ENCODE data around the gene UBL7. TPM values are rescaled to one million over a fixed set of nuclear protein-coding genes. Genes with fewer than 3 reads are reported as not detected.

The UBL7 gene
- total RNA-seq = 39.8 TPM

GRCh38 chr15:74460871-74461846 lies at the start of gene UBL7:
Gene UBL7 (minus strand): TSS chr15:74461160. CDS start chr15:74458867, 2,293 bp downstream.
- peak in 1 of 2 donors; percentile 96 for DNase-seq (ENCODE audit: extremely low spot score in 2 of 2)
- TF ChIP-seq CTCF (IDR thresholded peaks at IDR 0.05) (peak in 1 of 3 experiments; percentile 41), POLR2A (IDR thresholded peaks at IDR 0.05) (peak in 1 of 2 donors; percentile 75), POLR2AphosphoS5 (IDR thresholded peaks at IDR 0.05; ENCODE audit: insufficient read depth in 1 of 2, low read depth in 1 of 2) (peak; percentile 95 to 99)
- Histone ChIP-seq H3K27me3 (no peaks in the 10 kb centered on the region), H3K4me3 (peak within 1 kb of the TSS; percentile 79 to 84), H3K27ac (peak within 1 kb of the TSS; percentile 76), H3K9me3 (no peaks in the 10 kb centered on the region), H3K36me3 (peaks cover 0 to 19% of the 10 kb centered on the region in 2 donors), H3K4me1 (peaks cover 27% of the 10 kb centered on the region)
- intact Hi-C loops (cut with DNase I) = no loop called here

GRCh38 chr15:74506515-74506840 lies 45.5 kb upstream of the UBL7 start:
- intact Hi-C loops (cut with DNase I) = no loop called here
- no peaks in the 10 kb centered on the region for H3K4me1 ChIP-seq
- no peak for TF ChIP-seq CTCF (IDR thresholded peaks at IDR 0.05)
- no peak for TF ChIP-seq POLR2A (IDR thresholded peaks at IDR 0.05)
- TF ChIP-seq POLR2AphosphoS5 (IDR thresholded peaks at IDR 0.05; ENCODE audit: insufficient read depth in 1 of 2, low read depth in 1 of 2) = no peak
- H3K27ac ChIP-seq = no peak overlapping the region
- H3K36me3 ChIP-seq = no peaks in the 10 kb centered on the region
- no peak for DNase-seq (ENCODE audit: extremely low spot score in 2 of 2)
- H3K27me3 ChIP-seq = no peaks in the 10 kb centered on the region
- no peaks in the 10 kb centered on the region for H3K9me3 ChIP-seq
- H3K4me3 ChIP-seq = no peak overlapping the region

GRCh38 chr15:74505837-74506514 lies 45.0 kb upstream of the UBL7 start:
- intact Hi-C loops (cut with DNase I) = no loop called here
- H3K9me3 ChIP-seq = no peaks in the 10 kb centered on the region
- TF ChIP-seq POLR2A (IDR thresholded peaks at IDR 0.05) (no peak), CTCF (IDR thresholded peaks at IDR 0.05) (no peak), POLR2AphosphoS5 (IDR thresholded peaks at IDR 0.05; ENCODE audit: insufficient read depth in 1 of 2, low read depth in 1 of 2) (no peak)

GRCh38 chr15:74504836-74505235 lies 43.9 kb upstream of the UBL7 start:
- Histone ChIP-seq H3K4me1 (no peaks in the 10 kb centered on the region), H3K9me3 (no peaks in the 10 kb centered on the region), H3K36me3 (no peaks in the 10 kb centered on the region), H3K4me3 (no peak overlapping the region), H3K27ac (no peak overlapping the region), H3K27me3 (no peaks in the 10 kb centered on the region)
- intact Hi-C loops (cut with DNase I) = no loop called here
- TF ChIP-seq POLR2AphosphoS5 (IDR thresholded peaks at IDR 0.05; ENCODE audit: insufficient read depth in 1 of 2, low read depth in 1 of 2) = no peak
- no peak for DNase-seq (ENCODE audit: extremely low spot score in 2 of 2)

More at GRCh38 chr15:74505837-74506514, 45.0 kb upstream of the UBL7 start:
- Histone ChIP-seq H3K27me3 (no peaks in the 10 kb centered on the region), H3K4me1 (no peaks in the 10 kb centered on the region), H3K27ac (no peak overlapping the region), H3K4me3 (no peak overlapping the region), H3K36me3 (no peaks in the 10 kb centered on the region)
- DNase-seq (ENCODE audit: extremely low spot score in 2 of 2) = no peak

- intact Hi-C loops (cut with DNase I) = no loop called here
- no peaks in the 10 kb centered on the region for H3K4me1 ChIP-seq
- TF ChIP-seq POLR2A (IDR thresholded peaks at IDR 0.05) (no peak), CTCF (IDR thresholded peaks at IDR 0.05) (no peak), POLR2AphosphoS5 (IDR thresholded peaks at IDR 0.05; ENCODE audit: insufficient read depth in 1 of 2, low read depth in 1 of 2) (no peak)
- no peak overlapping the region for H3K27ac ChIP-seq
- no peaks in the 10 kb centered on the region for H3K27me3 ChIP-seq
- H3K4me3 ChIP-seq = no peak overlapping the region
- DNase-seq (ENCODE audit: extremely low spot score in 2 of 2) = no peak
- no peaks in the 10 kb centered on the region for H3K9me3 ChIP-seq
- H3K36me3 ChIP-seq = no peaks in the 10 kb centered on the region
These were observed 43.5 kb upstream of the UBL7 start for GRCh38 chr15:74504418-74504817.
